NB4 (cell line): ENCODE results near the gene DPEP2.

ENCODE experiments used
- DNase-seq: peaks from one replicate; pipeline ENCODE4 v3.0.0; 2010; ENCODE audit warnings: low read depth
- H3K4me3 ChIP-seq: one replicate; pipeline ENCODE4 v1.5.1; 2011; ENCODE audit warnings: mild to moderate bottlenecking, low read depth, low read length, moderate library complexity
- MYC ChIP-seq: IDR thresholded peaks from 2 replicates; pipeline ENCODE4 v1.6.1; 2011; ENCODE audit warnings: low read depth, low read length
- POLR2A ChIP-seq: IDR thresholded peaks from 2 replicates; pipeline ENCODE4 v1.6.1; 2011; ENCODE audit warnings: mild to moderate bottlenecking; ENCODE audit not compliant: insufficient read length; ENCODE audit errors: extremely low read depth
- TF ChIP-seq, protein P1 (sequence below): IDR thresholded peaks from one replicate; pipeline ENCODE4 v1.5.1; 2012; ENCODE audit warnings: low read depth, low read length
- TF ChIP-seq, protein P2 (sequence below): IDR thresholded peaks from 2 replicates; pipeline ENCODE4 v1.6.1; 2011; ENCODE audit warnings: low read depth, low read length

The DPEP2 gene

DNA sequence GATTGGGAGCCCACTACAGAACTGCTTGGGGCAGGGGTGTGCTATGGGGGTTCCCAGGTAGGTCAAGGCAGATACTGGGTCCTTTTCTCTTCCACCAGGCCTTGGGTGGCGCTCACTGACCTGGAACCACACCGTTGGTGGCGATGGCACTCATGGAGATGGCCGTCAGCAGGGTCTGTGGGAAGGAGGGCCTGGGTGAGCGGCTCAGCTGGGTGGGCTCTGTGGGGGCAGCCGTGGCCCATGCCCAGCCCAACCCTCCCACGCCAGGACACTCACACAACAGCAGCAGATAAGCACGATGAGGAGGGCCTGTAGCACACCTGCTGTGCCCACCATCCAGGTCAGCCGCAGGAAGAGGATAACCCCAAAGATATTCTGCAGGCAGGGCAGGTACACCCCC lies 41.7 kb downstream of the DPEP2 start:
- no peak for DNase-seq
- no peak overlapping the region for H3K4me3 ChIP-seq

DNA sequence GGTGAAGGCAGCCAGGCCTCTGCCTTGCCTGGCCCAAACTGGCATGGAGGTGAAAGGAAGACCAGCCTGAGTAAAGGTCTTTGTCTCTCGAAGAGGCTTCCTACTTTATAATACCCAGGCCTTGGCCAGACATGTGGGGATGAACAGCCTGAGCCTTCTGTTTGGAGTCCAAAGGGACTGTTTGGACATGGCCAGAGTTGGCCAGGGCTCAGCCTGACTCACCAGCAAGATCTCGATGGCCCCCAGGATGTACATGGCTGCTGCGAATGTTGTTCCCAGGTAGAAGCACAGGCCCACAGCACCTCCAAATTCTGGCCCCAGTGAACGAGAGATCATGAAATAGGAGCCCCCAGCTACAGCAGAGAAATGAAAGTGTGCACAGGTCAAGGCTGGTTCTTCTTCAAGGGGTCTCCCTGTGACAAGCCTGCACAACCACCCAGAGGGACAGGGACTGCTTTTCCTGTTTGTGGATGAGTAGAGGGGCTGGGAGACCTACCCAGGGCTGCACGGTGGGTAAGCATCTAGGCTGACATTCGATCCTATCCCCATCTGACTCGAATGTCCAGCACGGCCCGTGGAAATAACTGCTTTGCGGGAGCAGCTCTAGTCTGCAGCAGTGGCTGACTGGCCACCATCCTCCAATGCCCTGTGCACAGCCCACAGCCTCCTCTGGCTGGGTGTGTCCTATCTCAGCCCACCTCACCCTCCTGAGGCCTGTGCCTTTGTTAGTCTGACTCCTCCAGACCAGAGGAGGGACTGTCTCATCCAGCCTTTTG lies 44.7 kb downstream of the DPEP2 start:
- no peak overlapping the region for H3K4me3 ChIP-seq
- no peak for DNase-seq
- TF ChIP-seq MYC (no peak), POLR2A (no peak)
- TF ChIP-seq, protein P1, sequence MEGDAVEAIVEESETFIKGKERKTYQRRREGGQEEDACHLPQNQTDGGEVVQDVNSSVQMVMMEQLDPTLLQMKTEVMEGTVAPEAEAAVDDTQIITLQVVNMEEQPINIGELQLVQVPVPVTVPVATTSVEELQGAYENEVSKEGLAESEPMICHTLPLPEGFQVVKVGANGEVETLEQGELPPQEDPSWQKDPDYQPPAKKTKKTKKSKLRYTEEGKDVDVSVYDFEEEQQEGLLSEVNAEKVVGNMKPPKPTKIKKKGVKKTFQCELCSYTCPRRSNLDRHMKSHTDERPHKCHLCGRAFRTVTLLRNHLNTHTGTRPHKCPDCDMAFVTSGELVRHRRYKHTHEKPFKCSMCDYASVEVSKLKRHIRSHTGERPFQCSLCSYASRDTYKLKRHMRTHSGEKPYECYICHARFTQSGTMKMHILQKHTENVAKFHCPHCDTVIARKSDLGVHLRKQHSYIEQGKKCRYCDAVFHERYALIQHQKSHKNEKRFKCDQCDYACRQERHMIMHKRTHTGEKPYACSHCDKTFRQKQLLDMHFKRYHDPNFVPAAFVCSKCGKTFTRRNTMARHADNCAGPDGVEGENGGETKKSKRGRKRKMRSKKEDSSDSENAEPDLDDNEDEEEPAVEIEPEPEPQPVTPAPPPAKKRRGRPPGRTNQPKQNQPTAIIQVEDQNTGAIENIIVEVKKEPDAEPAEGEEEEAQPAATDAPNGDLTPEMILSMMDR, result no peak
- TF ChIP-seq, protein P2, sequence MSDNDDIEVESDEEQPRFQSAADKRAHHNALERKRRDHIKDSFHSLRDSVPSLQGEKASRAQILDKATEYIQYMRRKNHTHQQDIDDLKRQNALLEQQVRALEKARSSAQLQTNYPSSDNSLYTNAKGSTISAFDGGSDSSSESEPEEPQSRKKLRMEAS, result no peak

More for the DNA sequence above, 41.7 kb downstream of the DPEP2 start:
- TF ChIP-seq, protein P2, result no peak
- TF ChIP-seq, protein P1, result no peak

DNA sequence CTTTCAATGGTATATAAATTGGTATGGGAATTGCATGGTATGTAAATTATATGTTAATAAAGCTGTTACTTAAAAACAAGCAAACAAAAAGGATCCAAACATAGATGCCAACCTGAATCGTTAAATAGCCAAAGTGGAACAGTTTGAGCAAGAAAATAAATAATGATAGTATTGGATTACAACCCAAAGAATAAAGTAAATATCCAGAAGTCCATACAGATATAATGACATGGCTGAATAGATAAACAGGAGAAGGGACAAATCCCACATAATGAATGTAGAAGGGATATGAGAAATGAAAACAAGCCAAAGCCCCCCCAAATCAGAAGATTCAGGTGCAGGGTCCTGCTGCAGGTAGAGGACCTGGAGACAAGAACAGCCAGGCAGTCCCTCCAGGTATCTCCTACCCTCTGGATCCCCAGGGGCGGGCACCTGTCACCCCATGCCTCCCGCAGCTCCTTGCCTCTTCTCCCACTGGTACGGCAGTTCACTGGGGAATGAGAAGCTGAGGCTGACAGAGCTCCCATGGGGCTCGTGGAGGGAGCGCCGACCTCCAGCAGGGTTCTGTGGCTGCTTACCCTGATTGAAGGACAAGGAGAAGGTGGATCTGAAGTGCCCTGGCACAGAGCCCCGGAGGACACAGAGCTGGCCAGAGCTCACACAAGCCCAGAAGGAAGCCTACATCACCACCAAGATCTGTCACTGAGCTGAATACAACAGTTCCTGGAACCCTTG lies 45.5 kb downstream of the DPEP2 start:
- DNase-seq, result no peak
- TF ChIP-seq, protein P1, result no peak
- TF ChIP-seq POLR2A (no peak), MYC (no peak)
- TF ChIP-seq, protein P2, result no peak
- no peak overlapping the region for H3K4me3 ChIP-seq

DNA sequence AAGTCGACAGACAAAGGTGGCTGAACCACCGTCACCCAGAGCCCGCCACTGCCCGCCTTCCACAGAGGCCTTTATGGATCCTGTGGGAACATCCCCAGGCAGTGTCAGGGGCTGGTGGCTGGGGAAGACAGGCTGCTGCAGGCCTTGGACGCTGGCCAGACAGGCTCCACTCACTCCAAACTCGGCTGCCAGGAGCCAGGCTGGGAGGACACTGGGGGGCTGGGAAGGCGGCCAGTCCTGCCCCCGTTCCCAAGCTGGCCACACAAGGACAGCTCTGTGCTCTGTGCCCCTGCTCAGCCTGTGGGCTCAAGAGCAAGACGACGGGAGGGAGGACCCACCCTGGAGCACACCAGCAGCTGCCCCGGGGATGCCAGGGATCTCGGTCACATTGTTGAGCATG lies 47.8 kb downstream of the DPEP2 start:
- H3K4me3 ChIP-seq, result no peak overlapping the region
- TF ChIP-seq MYC (no peak), POLR2A (no peak)
- TF ChIP-seq, protein P2, result no peak
- TF ChIP-seq, protein P1, result no peak
- DNase-seq, result no peak

DNA sequence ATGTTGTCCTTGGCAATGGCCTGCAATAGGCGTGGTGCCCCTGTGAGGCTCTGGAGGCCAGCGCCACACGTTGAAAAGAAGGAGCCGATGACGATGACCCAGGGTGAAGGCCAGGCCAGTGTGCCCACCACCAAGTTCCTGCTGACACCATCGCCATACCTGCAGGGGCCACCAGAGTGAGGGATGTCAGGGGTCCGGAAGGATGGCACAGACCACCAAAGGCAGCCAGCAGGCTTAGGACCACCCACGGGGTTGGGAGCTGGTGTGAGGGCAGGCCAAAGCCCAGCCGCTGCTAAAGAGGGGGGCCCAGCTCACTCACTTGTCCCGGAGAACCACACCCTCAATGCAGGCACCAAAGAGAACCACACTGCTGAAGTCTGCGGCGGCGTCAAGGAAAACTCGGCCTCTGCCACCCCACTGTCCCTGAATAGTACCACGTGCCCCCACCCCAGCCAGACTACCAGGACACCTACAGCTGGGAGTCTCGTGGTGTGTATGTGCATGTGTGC lies 48.9 kb downstream of the DPEP2 start:
- no peak for DNase-seq
- no peak for TF ChIP-seq MYC
- TF ChIP-seq POLR2A, result no peak
- TF ChIP-seq, protein P2, result no peak
- TF ChIP-seq, protein P1, result no peak
- H3K4me3 ChIP-seq, result no peak overlapping the region
